GM19043 (cell line): Measurements from ENCODE around the gene BRCA2.

Source experiments
- ATAC-seq: cut with Tn5 transposase; IDR thresholded peaks from one replicate; pipeline ENCODE4 v1.9.1; 2021; ENCODE audit warnings: low read depth; ENCODE audit not compliant: unreplicated experiment

The BRCA2 gene

GRCh38 chr13:32378012-32378411 is 62.7 kb downstream of the BRCA2 start:
- no peak for ATAC-seq

DNA sequence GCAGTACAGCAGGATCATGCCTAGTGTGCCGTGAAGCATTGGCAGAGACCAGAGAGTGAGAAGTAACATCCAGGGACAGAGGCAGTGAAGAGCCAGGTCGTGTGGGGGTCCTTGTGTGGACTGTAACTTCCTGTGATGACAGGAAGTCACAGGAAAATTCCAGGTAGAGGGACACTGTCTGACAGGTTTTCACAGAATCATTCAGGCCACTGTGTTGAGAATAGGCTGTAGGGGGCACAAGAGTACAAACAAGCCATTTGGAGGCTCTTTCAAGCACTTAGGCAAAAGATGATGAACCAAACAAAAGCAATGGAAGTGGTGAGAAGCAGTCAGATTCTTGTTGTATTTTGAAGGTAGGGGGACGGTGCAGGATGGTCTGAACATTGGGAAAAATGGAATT is 66.2 kb downstream of the BRCA2 start:
- ATAC-seq, result no peak

DNA sequence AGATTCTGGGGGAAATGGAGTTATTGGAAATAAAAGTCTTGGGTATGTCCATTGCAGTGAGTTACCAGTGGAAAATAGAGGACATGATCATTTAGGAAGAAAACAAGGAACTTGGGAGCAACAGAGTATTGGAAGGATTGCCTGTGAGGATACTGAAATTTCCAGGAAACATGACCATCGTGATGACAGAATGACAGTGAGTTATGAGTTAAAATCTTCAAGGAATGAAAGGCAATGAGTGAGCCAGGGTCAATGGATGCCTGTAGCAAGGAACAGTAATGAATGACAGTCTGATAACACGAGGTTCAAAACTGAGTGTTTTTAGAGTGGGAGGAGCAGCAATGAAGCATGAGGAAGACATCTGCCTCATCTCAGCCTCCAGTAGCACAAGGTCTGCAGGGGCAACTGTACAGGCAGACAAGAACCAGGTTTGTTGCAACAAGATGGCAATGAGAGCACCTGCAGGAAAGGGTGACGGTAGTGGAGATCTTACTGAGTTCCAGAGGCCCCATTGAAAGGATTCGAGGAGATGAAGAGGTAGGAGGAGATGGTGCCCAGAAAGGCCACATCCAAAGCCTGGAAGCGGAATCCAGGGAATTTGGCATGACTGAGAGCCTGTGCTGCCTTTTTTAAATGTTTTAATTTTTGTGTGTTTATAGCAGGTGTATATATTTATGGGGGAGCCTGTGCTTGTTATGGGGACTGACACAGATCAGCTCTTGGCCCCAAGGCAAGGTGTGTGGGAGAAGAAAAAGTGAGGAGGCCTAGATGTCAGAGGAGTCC is 68.7 kb downstream of the BRCA2 start:
- ATAC-seq, result no peak

DNA sequence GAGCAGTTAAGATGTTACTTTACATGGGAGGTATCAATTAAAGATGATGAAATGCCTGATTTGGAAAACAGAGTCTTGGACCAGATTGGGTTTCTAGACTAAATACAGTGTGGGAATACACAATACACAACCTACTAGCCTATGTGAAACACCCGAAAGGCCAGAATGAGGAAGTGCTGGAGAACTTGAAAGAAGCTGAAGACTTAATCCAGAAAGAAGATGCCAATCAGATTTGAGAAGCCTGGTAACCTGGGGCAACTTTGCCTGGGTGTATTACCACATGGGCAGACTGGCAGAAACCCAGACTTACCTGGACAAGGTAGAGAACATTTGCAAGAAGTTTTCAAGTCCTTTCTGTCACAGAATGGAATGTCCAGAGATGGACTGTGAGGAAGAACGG is 69.4 kb downstream of the BRCA2 start:
- ATAC-seq, result no peak

- ATAC-seq, result no peak
These were observed 70.1 kb downstream of the BRCA2 start for GRCh38 chr13:32385410-32385809.

DNA sequence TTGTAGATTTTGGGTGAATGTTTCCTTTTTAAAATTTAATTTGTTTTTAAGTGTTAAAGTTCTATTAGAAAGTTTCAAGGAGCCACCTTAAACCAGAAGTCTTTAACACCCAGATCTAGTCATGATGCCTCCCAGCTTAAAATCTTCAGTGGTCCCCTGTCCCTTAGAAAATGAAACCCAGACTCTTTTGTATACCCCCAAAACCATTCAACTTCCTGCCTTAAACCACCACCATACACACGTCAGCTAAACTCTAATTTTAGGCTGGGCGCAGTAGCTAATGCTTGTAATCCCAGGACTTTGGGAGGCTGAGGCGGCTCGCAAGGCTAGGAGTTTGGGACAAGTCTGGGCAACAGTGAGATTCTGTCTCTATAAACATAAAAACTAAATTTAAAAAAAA is 74.7 kb downstream of the BRCA2 start:
- peak; percentile 58 for ATAC-seq

DNA sequence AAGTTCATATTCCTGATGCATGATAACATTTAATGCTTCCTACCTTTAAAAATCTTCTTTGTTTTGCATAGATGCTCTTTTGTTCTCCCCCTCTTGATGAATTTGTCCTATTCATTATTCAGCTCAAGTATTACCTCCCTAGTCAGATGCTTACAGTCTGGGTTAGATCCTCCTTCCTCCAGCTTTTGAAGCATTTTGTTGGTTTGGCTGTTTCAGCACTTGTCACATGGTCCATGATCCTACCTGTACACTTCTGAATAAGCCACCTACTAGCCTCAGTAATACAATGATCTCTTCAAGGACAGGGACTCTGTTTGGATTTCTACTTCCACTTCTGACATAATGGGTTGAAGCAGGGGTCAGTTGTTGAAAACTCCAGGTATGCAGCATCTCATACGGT is 75.2 kb downstream of the BRCA2 start:
- ATAC-seq, result no peak

DNA sequence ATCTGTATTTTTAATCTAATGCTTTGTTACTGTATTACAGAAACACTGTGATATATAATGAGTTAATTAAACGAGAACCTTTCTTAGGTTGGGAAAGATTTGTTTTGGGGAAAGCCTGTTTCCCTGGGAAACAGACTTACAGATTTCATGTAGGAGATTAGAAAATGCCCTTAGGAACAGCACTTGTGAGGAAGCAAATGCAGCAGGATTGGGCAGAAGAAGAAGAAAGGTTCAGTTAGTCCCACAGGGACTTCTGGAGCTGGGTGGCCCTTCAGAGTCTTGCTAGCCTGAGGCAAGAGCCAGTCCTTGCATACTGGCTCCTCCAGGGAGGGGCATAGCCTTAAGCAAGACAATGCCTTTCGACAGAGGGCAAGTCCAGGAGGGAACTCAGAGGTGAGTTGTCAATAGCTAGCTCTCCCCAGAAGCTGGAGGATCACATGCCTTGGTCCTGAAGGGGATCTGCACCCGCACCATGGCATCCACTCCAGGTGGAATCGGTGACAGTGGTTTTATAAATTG is 75.9 kb downstream of the BRCA2 start:
- no peak for ATAC-seq

GRCh38 chr13:32403108-32403507 is 87.8 kb downstream of the BRCA2 start:
- no peak for ATAC-seq

- ATAC-seq, result no peak
These were observed 92.5 kb downstream of the BRCA2 start for GRCh38 chr13:32407854-32408253.

DNA sequence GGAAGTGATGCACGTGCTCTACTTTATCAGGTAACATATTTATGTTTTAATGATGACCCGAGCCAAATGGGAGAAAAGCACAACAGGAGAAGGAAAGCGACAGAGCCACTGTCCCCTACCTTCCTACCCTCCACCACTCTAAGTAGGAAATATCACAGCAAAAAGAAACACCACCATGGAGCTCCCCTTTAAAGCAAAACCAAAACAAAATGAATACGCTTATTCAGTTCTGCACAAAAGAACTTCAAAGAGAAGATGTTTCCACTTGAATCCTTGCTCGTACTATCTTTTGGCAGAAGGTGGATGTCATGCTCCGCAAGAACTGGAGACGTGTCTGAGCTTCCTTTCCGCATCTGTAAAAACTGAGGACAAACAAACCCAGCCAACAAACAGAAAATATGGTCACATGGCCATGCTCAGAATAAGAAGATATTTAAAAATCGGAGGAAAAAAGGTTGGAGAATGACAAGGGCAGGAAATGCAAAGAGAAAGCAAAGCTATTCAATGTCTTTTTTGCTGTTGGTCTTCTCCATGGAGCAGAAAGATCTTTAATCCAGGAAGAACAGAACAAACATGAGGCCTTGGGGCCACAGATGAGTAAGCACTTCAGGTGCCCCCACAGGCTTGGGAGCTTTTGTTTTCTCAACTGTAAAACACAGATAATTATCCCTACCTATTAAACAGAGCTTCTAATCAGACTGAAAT is 93.1 kb downstream of the BRCA2 start:
- no peak for ATAC-seq

GRCh38 chr13:32409001-32409313 is 93.6 kb downstream of the BRCA2 start:
- ATAC-seq, result no peak

DNA sequence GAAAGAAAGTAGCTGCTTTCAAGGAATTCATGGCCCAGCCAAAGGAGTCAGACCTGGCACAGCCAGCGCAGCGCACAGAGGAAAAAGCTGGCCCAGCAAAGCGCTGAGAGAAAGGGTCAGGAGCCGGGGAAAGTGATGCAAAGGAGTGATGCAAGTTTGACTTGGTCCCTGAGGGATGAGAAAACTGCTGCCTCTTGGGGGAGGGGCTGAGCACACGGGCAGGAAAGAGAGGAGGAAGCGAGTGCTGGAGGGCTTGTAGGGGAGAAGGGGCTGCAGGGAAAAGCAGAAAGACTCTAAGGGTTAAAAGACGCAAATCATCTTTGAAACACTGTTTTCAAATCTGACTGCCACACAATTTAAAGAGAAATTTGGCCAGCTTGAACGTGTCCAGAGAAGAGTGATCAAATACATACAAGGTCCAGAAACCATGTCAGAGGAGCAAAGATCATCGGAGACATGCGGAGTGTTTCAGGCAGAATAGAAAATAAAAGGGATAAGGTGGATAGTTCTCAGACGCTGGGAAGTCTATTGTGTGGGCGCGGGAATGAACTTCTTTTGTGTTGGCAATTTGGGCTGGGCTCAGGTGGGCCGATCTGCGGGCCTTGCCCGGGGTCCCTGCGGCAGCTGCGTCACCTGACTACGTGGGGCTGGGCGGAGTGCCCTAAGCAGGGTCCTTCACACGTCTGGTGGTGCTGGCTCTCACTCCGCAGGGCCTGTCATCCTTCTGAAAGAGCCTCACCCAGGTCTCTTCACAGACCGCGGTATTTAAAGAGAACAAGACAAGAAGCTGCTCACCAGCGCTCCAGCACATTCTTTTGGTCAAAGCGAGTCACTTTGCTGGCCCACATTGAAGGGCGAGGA is 94.5 kb downstream of the BRCA2 start:
- ATAC-seq, result no peak

GRCh38 chr13:32413284-32413683 is 98.0 kb downstream of the BRCA2 start:
- ATAC-seq, result no peak

GRCh38 chr13:32414580-32414979 is 99.3 kb downstream of the BRCA2 start:
- ATAC-seq, result no peak

DNA sequence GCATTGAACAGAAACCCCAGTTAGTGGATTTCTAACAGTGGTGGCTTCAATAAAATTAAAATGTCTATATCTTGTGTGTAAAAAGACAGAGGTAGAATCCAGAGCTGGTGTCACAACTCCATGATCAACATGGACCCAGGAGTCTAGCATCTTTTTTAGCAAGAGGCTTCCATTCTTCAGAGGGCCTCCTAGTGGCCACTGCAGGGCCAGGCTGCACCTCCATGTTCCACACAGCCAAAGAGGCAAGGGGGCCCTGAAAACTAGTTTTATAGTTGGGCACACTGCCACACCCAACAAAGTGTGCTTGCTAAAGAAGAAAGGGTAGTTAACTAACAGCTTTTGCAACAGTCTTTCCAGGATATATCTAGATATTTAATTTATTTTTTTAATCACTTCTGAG is 99.7 kb downstream of the BRCA2 start:
- no peak for ATAC-seq

GRCh38 chr13:32417995-32418394 is 102.7 kb downstream of the BRCA2 start:
- ATAC-seq, result no peak

- ATAC-seq, result no peak
These were observed 104.6 kb downstream of the BRCA2 start for GRCh38 chr13:32419862-32420261.

DNA sequence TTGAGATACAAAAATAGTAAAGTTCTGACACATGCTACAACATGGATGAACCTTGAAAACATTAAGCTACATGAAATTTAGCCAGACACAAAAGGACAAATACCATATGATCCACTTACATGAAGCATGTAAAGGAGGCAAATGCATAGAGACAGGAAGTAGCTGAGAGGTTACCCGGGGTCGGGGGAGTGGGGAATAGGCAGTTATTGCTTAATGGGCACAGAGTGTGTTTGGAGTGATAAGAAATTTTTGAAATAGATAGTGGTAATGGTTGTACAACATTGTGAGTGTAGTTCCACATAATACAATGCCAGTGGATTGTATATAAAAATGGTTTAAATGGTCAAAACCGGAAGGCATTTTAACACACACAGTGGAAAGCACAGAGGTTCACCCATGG is 108.3 kb downstream of the BRCA2 start:
- no peak for ATAC-seq

DNA sequence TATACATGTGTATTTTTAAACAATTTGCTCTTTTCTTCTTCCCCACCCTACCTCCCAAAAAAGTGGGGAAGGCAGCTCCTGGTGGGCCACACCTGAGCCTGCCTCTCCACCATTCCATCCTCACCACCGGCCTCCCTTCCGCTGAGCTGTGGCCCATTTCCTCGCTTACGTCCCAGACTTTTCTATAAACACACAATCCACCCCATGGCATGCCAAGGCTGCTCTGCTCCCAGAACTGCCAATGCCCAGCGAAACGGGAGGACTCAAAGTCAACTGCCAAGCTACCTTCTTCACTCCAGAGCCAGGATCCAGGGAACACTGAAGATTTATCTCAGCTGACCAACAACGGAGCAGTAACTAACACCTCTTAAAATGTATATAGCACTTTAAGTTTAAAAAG is 109.8 kb downstream of the BRCA2 start:
- no peak for ATAC-seq
